MCF 10A (cell line): ENCODE measurements around the gene SPCS1. TPM values are rescaled to one million over a fixed set of nuclear protein-coding genes. Genes with fewer than 3 reads are reported as not detected.

Source experiments
- BruUV-seq: library from RNA; stranded (reverse); fragments of 400-500 nt; replicated peaks from 2 replicates; lab custom pipeline; 2021; lab: Mats Ljungman, UMichigan
- CTCF ChIA-PET: fragments of 300-600 bp; sonication (Branson Sonifier 250); formaldehyde crosslinking; extraction: SDS; loops from one replicate; lab custom pipeline; 2021; ENCODE audit warnings: antibody characterized with exemption, inconsistent platforms; lab: Yijun Ruan, JAX
- POLR2A ChIA-PET: fragments of 300-600, 350-650 bp; sonication (Branson Sonifier 250); formaldehyde crosslinking; extraction: SDS; loops from one replicate; lab custom pipeline; 2020; ENCODE audit warnings: antibody characterized with exemption, inconsistent platforms; lab: Yijun Ruan, JAX
- DNase-seq: peaks from one replicate; pipeline ENCODE4 v3.0.0-alpha.2; 2018; ENCODE audit not compliant: unreplicated experiment
- H3K27ac Mint-ChIP-seq: one replicate; pipeline ENCODE4 v1.8.0; 2022; ENCODE audit warnings: mild to moderate bottlenecking, low read depth, mixed read lengths; ENCODE audit not compliant: unreplicated experiment
- H3K27me3 Mint-ChIP-seq: one replicate; pipeline ENCODE4 v1.8.0; 2022; ENCODE audit warnings: mixed read lengths; ENCODE audit not compliant: insufficient read depth, unreplicated experiment
- H3K36me3 Mint-ChIP-seq: one replicate; pipeline ENCODE4 v1.8.0; 2022; ENCODE audit warnings: mild to moderate bottlenecking, moderate library complexity, mixed read lengths; ENCODE audit not compliant: insufficient read depth, unreplicated experiment
- H3K4me1 Mint-ChIP-seq: one replicate; pipeline ENCODE4 v1.8.0; 2022; ENCODE audit warnings: mixed read lengths; ENCODE audit not compliant: insufficient read depth, unreplicated experiment
- H3K4me3 Mint-ChIP-seq: one replicate; pipeline ENCODE4 v1.8.0; 2022; ENCODE audit warnings: mild to moderate bottlenecking, moderate library complexity, mixed read lengths; ENCODE audit not compliant: unreplicated experiment
- H3K9me3 Mint-ChIP-seq: one replicate; pipeline ENCODE4 v1.8.0; 2022; ENCODE audit warnings: mixed read lengths; ENCODE audit not compliant: unreplicated experiment
- intact Hi-C: fragments of 100-400 bp; cut with micrococcal nuclease; formaldehyde crosslinking; loops from 2 replicates; pipeline ENCODE4 v1.14.1; 2022
- total RNA-seq: library from RNA; stranded (reverse); gene quantifications from 2 replicates; pipeline ENCODE4 v1.2.3, GENCODE V29; 2022
- TF ChIP-seq, protein P1 (sequence below): fragments of 200-600 bp; IDR thresholded peaks from one replicate; pipeline ENCODE4 v1.8.0; 2022; ENCODE audit warnings: antibody characterized with exemption, mild to moderate bottlenecking; ENCODE audit not compliant: unreplicated experiment

SPCS1 gene
- total RNA-seq, 1 experiment from 2014 or later: 135 TPM

DNA sequence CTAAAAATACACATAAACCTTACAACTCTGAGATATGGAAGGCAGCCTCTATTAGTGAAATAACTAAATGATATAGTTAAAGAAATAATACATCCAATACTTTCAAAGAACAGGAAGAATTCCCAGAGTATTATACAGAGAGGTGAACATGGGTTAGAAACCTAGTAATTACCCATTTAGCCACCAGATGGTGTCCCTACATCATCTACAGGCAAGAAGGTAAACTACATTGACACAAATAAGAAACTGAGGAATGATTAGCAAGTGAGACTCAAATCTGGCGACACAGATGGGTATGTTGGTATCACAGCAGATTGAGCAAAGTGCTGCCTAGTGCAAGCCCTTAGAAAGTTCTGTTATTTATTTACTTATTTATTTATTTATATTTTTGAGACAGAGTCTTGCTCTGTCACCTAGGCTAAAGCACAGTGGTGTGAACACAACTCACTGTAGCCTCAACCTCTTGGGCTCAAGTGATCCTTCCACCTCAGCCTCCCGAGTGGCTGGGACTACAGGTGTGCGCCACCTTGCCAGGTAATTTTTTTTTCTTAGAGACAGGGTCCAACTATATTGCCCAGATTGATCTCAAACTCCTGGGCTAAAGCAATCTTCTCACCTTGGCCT, 36.6 kb downstream of the SPCS1 start:
- no peaks in the 10 kb centered on the region for H3K9me3 Mint-ChIP-seq
- H3K27me3 Mint-ChIP-seq: no peaks in the 10 kb centered on the region
- peaks cover 89% of the 10 kb centered on the region for H3K36me3 Mint-ChIP-seq
- POLR2A ChIA-PET: no interaction called here
- CTCF ChIA-PET: interaction anchor here (0.6 to 2.5 kb wide), 22 partner anchors 8 to 453 kb away, joined by 3 to 21 read pairs (median 4); no protein-coding TSS in a partner anchor
- no TSS peak for BruUV-seq
- no peak overlapping the region for H3K27ac Mint-ChIP-seq
- intact Hi-C loops: loop anchor here (1.0 to 2.0 kb wide), 4 partner anchors 78 to 330 kb away; no protein-coding TSS in a partner anchor
- peak; percentile 51 for DNase-seq
- H3K4me3 Mint-ChIP-seq: no peak overlapping the region
- TF ChIP-seq, protein P1, sequence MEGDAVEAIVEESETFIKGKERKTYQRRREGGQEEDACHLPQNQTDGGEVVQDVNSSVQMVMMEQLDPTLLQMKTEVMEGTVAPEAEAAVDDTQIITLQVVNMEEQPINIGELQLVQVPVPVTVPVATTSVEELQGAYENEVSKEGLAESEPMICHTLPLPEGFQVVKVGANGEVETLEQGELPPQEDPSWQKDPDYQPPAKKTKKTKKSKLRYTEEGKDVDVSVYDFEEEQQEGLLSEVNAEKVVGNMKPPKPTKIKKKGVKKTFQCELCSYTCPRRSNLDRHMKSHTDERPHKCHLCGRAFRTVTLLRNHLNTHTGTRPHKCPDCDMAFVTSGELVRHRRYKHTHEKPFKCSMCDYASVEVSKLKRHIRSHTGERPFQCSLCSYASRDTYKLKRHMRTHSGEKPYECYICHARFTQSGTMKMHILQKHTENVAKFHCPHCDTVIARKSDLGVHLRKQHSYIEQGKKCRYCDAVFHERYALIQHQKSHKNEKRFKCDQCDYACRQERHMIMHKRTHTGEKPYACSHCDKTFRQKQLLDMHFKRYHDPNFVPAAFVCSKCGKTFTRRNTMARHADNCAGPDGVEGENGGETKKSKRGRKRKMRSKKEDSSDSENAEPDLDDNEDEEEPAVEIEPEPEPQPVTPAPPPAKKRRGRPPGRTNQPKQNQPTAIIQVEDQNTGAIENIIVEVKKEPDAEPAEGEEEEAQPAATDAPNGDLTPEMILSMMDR: peak; percentile 75
- H3K4me1 Mint-ChIP-seq: no peaks in the 10 kb centered on the region

- ChIA-PET CTCF (interaction anchor here (0.7 to 1.4 kb wide), 12 partner anchors 10 to 336 kb away, joined by 3 to 14 read pairs (median 3); no protein-coding TSS in a partner anchor), POLR2A (interaction anchor here (1.5 kb wide), 1 partner anchor 20 kb away, joined by 4 read pairs; no protein-coding TSS in a partner anchor)
- Mint-ChIP-seq H3K9me3 (no peaks in the 10 kb centered on the region), H3K4me1 (no peaks in the 10 kb centered on the region), H3K4me3 (no peak overlapping the region), H3K27me3 (no peaks in the 10 kb centered on the region), H3K27ac (no peak overlapping the region), H3K36me3 (peaks cover 89% of the 10 kb centered on the region)
- no peak for DNase-seq
- intact Hi-C loops: loop anchor here (2.0 kb wide), 1 partner anchor 78 kb away; no protein-coding TSS in a partner anchor
- no TSS peak for BruUV-seq
- TF ChIP-seq, protein P1: no peak
Observed at GRCh38 chr3:52743152-52743551, 37.2 kb downstream of the SPCS1 start.

DNA sequence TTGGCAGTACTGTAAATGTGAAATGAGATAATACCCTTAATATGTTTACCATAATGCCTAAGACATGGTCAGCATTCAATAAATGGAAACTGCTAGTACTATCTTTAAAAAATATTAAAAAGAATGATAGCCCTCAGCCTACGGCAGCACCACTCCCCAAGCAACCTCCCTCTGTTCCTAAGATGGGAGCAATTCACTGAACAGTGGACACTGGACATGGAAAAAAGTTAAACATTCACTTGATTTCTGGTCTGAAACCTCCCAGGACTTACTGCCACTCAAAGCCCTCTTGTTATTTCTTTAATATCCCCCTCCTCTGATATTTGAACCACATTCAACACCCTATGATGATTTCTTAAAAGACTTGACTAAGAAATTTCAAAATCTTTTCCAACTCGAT, 37.8 kb downstream of the SPCS1 start:
- no TSS peak for BruUV-seq
- ChIA-PET CTCF (interaction anchor here (0.7 to 1.4 kb wide), 10 partner anchors 15 to 336 kb away, joined by 3 to 14 read pairs (median 3); no protein-coding TSS in a partner anchor), POLR2A (interaction anchor here (1.5 kb wide), 1 partner anchor 21 kb away, joined by 4 read pairs; no protein-coding TSS in a partner anchor)
- Mint-ChIP-seq H3K4me1 (no peaks in the 10 kb centered on the region), H3K27ac (no peak overlapping the region), H3K27me3 (no peaks in the 10 kb centered on the region), H3K36me3 (peaks cover 89% of the 10 kb centered on the region), H3K9me3 (no peaks in the 10 kb centered on the region), H3K4me3 (no peak overlapping the region)
- TF ChIP-seq, protein P1: no peak
- DNase-seq: no peak
- intact Hi-C loops: loop anchor here (2.0 kb wide), 1 partner anchor 77 kb away; no protein-coding TSS in a partner anchor

GRCh38 chr3:52752045-52752660, 46.2 kb downstream of the SPCS1 start:
- Mint-ChIP-seq H3K36me3 (peaks cover 78% of the 10 kb centered on the region), H3K9me3 (no peaks in the 10 kb centered on the region), H3K27ac (no peak overlapping the region), H3K4me1 (no peaks in the 10 kb centered on the region), H3K4me3 (no peak overlapping the region), H3K27me3 (no peaks in the 10 kb centered on the region)
- TF ChIP-seq, protein P1: no peak
- no peak for DNase-seq
- BruUV-seq: no TSS peak
- CTCF ChIA-PET: interaction anchor here (0.6 to 2.0 kb wide), 4 partner anchors 10 to 297 kb away, joined by 3 to 9 read pairs (median 4); no protein-coding TSS in a partner anchor
- intact Hi-C loops: no loop called here
- POLR2A ChIA-PET: no interaction called here
